ENCODE measurements around the gene FLT1. TPM values are rescaled to one million over a fixed set of nuclear protein-coding genes. Genes with fewer than 3 reads are reported as not detected.

Gene FLT1
- total RNA-seq, 3 donors from 2014 or later, result 14.7 to 29.0 (median 18.8) TPM

- DNase-seq (no peak), ATAC-seq (peak in 1 of 2 donors; percentile 14)
- H3K36me3 Mint-ChIP-seq (ENCODE audit: insufficient read depth), result no peaks in the 10 kb centered on the region
- H3K27me3 Mint-ChIP-seq (ENCODE audit: low read depth), result peaks cover 10% of the 10 kb centered on the region
- H3K4me3 Mint-ChIP-seq, result no peak overlapping the region
- no peaks in the 10 kb centered on the region for H3K9me3 Mint-ChIP-seq
- H3K4me1 Mint-ChIP-seq (ENCODE audit: low read depth), result no peaks in the 10 kb centered on the region
Observed at GRCh38 chr13:28468023-28468915, 26.7 kb downstream of the FLT1 start.

DNA sequence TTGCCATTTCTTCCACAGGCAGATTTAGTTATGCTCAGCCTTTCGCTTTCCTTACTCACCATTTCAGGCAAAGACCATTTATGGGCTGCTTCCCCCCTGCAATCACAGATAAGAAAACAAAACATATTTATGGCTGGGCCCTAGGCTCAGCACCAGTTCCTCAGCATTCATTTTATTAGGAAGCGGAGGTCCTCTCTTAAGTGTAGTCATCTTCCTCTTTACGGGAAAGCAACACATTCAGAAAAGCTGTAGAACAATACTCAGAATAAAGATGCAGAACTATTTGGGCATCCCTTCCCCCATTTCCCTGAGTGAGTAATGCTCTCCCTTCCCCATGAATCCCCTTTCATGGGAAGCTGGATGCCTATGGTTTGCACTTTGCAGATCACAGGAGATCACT, 27.9 kb downstream of the FLT1 start:
- no peak for ATAC-seq
- no peak for DNase-seq
- H3K27me3 Mint-ChIP-seq (ENCODE audit: low read depth), result peaks cover 7% of the 10 kb centered on the region
- no peaks in the 10 kb centered on the region for H3K4me1 Mint-ChIP-seq (ENCODE audit: low read depth)
- no peaks in the 10 kb centered on the region for H3K36me3 Mint-ChIP-seq (ENCODE audit: insufficient read depth)
- H3K4me3 Mint-ChIP-seq, result no peak overlapping the region
- H3K9me3 Mint-ChIP-seq, result no peaks in the 10 kb centered on the region

GRCh38 chr13:28466151-28466550, 28.8 kb downstream of the FLT1 start:
- no peak for ATAC-seq
- Mint-ChIP-seq H3K4me3 (no peak overlapping the region), H3K9me3 (no peaks in the 10 kb centered on the region), H3K4me1 (ENCODE audit: low read depth) (no peaks in the 10 kb centered on the region), H3K27me3 (ENCODE audit: low read depth) (peaks cover 6% of the 10 kb centered on the region), H3K36me3 (ENCODE audit: insufficient read depth) (no peaks in the 10 kb centered on the region)
- no peak for DNase-seq

- H3K4me3 Mint-ChIP-seq, result no peak overlapping the region
- ATAC-seq (no peak), DNase-seq (no peak)
- H3K36me3 Mint-ChIP-seq (ENCODE audit: insufficient read depth), result no peaks in the 10 kb centered on the region
- H3K4me1 Mint-ChIP-seq (ENCODE audit: low read depth), result no peaks in the 10 kb centered on the region
- H3K27me3 Mint-ChIP-seq (ENCODE audit: low read depth), result peaks cover 8% of the 10 kb centered on the region
- no peaks in the 10 kb centered on the region for H3K9me3 Mint-ChIP-seq
Observed at GRCh38 chr13:28464861-28465460, 30.0 kb downstream of the FLT1 start.

- Mint-ChIP-seq H3K27me3 (ENCODE audit: low read depth) (peaks cover 8% of the 10 kb centered on the region), H3K4me3 (no peak overlapping the region), H3K36me3 (ENCODE audit: insufficient read depth) (no peaks in the 10 kb centered on the region), H3K4me1 (ENCODE audit: low read depth) (no peaks in the 10 kb centered on the region), H3K9me3 (no peaks in the 10 kb centered on the region)
- no peak for DNase-seq
- no peak for ATAC-seq
Observed at GRCh38 chr13:28463481-28463880, 31.4 kb downstream of the FLT1 start.

GRCh38 chr13:28459911-28460310, 35.0 kb downstream of the FLT1 start:
- no peaks in the 10 kb centered on the region for H3K9me3 Mint-ChIP-seq
- no peak for ATAC-seq
- DNase-seq, result no peak
- H3K36me3 Mint-ChIP-seq (ENCODE audit: insufficient read depth), result no peaks in the 10 kb centered on the region
- H3K27me3 Mint-ChIP-seq (ENCODE audit: low read depth), result peaks cover 6% of the 10 kb centered on the region
- no peak overlapping the region for H3K4me3 Mint-ChIP-seq
- no peaks in the 10 kb centered on the region for H3K4me1 Mint-ChIP-seq (ENCODE audit: low read depth)

GRCh38 chr13:28458608-28459007, 36.3 kb downstream of the FLT1 start:
- Mint-ChIP-seq H3K4me3 (no peak overlapping the region), H3K27me3 (ENCODE audit: low read depth) (peaks cover 10% of the 10 kb centered on the region)
- ATAC-seq, result no peak

GRCh38 chr13:28458051-28458450, 36.9 kb downstream of the FLT1 start:
- Mint-ChIP-seq H3K36me3 (ENCODE audit: insufficient read depth) (no peaks in the 10 kb centered on the region), H3K4me1 (ENCODE audit: low read depth) (no peaks in the 10 kb centered on the region), H3K27me3 (ENCODE audit: low read depth) (peaks cover 10% of the 10 kb centered on the region), H3K9me3 (no peaks in the 10 kb centered on the region), H3K4me3 (no peak overlapping the region)
- DNase-seq (no peak), ATAC-seq (no peak)

More at GRCh38 chr13:28458608-28459007, 36.3 kb downstream of the FLT1 start:
- no peaks in the 10 kb centered on the region for H3K36me3 Mint-ChIP-seq (ENCODE audit: insufficient read depth)
- H3K9me3 Mint-ChIP-seq, result no peaks in the 10 kb centered on the region
- no peaks in the 10 kb centered on the region for H3K4me1 Mint-ChIP-seq (ENCODE audit: low read depth)
- no peak for DNase-seq

- DNase-seq (no peak), ATAC-seq (no peak)
- Mint-ChIP-seq H3K9me3 (no peaks in the 10 kb centered on the region), H3K4me1 (ENCODE audit: low read depth) (no peaks in the 10 kb centered on the region), H3K4me3 (no peak overlapping the region), H3K36me3 (ENCODE audit: insufficient read depth) (no peaks in the 10 kb centered on the region), H3K27me3 (ENCODE audit: low read depth) (peaks cover 7% of the 10 kb centered on the region)
Observed at GRCh38 chr13:28457521-28457920, 37.4 kb downstream of the FLT1 start.

- no peaks in the 10 kb centered on the region for H3K4me1 Mint-ChIP-seq (ENCODE audit: low read depth)
- no peaks in the 10 kb centered on the region for H3K9me3 Mint-ChIP-seq
- DNase-seq, result no peak
- H3K36me3 Mint-ChIP-seq (ENCODE audit: insufficient read depth), result no peaks in the 10 kb centered on the region
- H3K27me3 Mint-ChIP-seq (ENCODE audit: low read depth), result peaks cover 4% of the 10 kb centered on the region
- H3K4me3 Mint-ChIP-seq, result no peak overlapping the region
- ATAC-seq, result no peak
Observed at GRCh38 chr13:28455580-28456194, 39.2 kb downstream of the FLT1 start.

DNA sequence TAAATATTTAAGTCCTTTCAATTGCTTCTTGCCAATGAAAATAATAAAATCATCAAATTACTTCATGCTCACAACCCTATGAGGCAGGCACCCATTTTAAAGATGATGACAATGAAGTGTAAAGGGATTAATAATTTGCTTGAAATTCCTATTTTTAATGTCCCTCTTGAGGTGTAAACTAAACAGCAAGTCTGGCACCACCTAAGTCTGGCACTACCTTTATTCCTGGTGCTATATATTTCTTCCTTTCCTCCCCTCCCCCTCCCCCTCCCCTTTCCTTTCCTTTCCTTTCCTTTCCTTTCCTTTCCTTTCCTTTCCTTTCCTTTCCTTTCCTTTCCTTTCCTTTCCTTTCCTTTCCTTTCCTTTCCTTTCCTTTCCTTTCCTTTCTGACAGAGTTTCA, 42.2 kb downstream of the FLT1 start:
- peaks cover 6% of the 10 kb centered on the region for H3K9me3 Mint-ChIP-seq
- H3K4me1 Mint-ChIP-seq (ENCODE audit: low read depth), result no peaks in the 10 kb centered on the region
- H3K36me3 Mint-ChIP-seq (ENCODE audit: insufficient read depth), result no peaks in the 10 kb centered on the region
- peaks cover 4% of the 10 kb centered on the region for H3K27me3 Mint-ChIP-seq (ENCODE audit: low read depth)
- no peak overlapping the region for H3K4me3 Mint-ChIP-seq
- DNase-seq, result no peak
- ATAC-seq, result no peak

DNA sequence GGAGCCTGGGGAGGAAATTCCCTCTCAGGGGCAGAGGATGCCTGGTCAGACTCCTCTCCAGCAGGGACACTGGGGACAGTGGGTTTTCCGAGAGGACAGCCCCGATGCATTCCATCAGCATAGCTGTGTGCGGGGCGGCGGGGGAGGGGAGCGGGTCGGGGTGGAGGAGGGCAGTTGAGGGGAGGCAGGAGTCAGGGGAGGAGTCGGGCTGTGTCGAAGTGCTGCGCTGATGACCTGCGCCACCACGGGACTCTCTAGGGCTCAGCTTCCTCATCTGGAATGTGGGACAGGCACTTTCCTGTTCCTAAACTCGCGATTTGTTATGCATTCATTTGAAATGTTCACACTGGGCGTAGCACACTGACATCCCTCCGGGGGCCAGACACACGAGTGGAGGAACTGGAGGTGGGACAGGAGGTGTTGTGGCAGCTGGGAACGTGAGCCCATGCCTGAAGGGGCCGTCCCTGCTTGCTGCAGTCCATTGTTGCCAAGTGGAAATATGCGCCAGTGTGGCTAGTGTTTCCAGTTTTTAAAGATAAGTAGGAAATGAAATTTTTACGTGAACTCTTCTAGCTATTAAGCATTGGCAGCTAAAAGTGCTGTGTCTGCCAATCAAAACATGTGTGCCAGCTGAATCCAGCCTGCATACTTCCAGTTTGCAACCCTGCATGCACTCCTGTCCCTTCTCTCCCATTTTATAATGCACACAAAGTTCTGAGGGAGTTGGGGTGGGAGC, 43.3 kb downstream of the FLT1 start:
- Mint-ChIP-seq H3K4me1 (ENCODE audit: low read depth) (no peaks in the 10 kb centered on the region), H3K9me3 (peaks cover 7% of the 10 kb centered on the region), H3K4me3 (no peak overlapping the region), H3K27me3 (ENCODE audit: low read depth) (peaks cover 4% of the 10 kb centered on the region), H3K36me3 (ENCODE audit: insufficient read depth) (no peaks in the 10 kb centered on the region)
- DNase-seq (no peak), ATAC-seq (no peak)

- peaks cover 7% of the 10 kb centered on the region for H3K9me3 Mint-ChIP-seq
- no peaks in the 10 kb centered on the region for H3K4me1 Mint-ChIP-seq (ENCODE audit: low read depth)
- no peak overlapping the region for H3K4me3 Mint-ChIP-seq
- DNase-seq, result no peak
- peaks cover 4% of the 10 kb centered on the region for H3K27me3 Mint-ChIP-seq (ENCODE audit: low read depth)
- ATAC-seq, result no peak
- no peaks in the 10 kb centered on the region for H3K36me3 Mint-ChIP-seq (ENCODE audit: insufficient read depth)
Observed at GRCh38 chr13:28449826-28450773, 44.8 kb downstream of the FLT1 start.
